GM12865 (cell line): ENCODE data around the gene CCL4L2.
A peak's percentile ranks its signal among the peaks of the same experiment; 100 is the strongest.
"Not testable (repeated sequence)": the region's sequence is repeated elsewhere in the genome, so short reads cannot be mapped to it uniquely, and the experiment has no call there.

ENCODE experiments used
- DNase-seq: peaks from one replicate; pipeline ENCODE4 v3.0.0; 2010; ENCODE audit warnings: low read depth
- H3K4me3 ChIP-seq: 2 replicates; pipeline ENCODE4 v1.5.1; 2011; ENCODE audit warnings: mild to moderate bottlenecking, low read depth, low read length, control low read depth
- TF ChIP-seq, protein P1 (sequence below): IDR thresholded peaks from 2 replicates; pipeline ENCODE4 v1.5.1; 2011; ENCODE audit warnings: low read length, control low read depth, low read depth, inconsistent platforms; ENCODE audit not compliant: insufficient read depth; ENCODE audit errors: missing control alignments

The CCL4L2 gene

DNA sequence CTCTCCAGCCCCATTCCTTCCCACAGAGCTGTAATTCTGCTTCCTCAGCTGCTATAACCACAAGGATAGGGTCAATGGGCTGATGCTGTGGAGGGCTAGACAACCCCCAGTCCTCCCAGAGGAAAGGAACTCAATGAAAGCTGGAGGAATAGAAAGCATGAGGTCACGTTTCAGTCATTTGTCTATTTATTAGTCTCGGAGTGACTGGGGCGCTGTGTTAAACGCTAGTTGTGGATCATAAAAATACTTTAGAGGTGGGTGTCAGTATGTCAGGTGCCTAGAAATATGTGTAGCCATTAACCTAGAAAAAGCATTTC, 13.5 kb upstream of the CCL4L2 start:
- peak overlapping the region; percentile 30 for H3K4me3 ChIP-seq
- peak; percentile 81 for DNase-seq
- TF ChIP-seq, protein P1, sequence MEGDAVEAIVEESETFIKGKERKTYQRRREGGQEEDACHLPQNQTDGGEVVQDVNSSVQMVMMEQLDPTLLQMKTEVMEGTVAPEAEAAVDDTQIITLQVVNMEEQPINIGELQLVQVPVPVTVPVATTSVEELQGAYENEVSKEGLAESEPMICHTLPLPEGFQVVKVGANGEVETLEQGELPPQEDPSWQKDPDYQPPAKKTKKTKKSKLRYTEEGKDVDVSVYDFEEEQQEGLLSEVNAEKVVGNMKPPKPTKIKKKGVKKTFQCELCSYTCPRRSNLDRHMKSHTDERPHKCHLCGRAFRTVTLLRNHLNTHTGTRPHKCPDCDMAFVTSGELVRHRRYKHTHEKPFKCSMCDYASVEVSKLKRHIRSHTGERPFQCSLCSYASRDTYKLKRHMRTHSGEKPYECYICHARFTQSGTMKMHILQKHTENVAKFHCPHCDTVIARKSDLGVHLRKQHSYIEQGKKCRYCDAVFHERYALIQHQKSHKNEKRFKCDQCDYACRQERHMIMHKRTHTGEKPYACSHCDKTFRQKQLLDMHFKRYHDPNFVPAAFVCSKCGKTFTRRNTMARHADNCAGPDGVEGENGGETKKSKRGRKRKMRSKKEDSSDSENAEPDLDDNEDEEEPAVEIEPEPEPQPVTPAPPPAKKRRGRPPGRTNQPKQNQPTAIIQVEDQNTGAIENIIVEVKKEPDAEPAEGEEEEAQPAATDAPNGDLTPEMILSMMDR, result no peak

DNA sequence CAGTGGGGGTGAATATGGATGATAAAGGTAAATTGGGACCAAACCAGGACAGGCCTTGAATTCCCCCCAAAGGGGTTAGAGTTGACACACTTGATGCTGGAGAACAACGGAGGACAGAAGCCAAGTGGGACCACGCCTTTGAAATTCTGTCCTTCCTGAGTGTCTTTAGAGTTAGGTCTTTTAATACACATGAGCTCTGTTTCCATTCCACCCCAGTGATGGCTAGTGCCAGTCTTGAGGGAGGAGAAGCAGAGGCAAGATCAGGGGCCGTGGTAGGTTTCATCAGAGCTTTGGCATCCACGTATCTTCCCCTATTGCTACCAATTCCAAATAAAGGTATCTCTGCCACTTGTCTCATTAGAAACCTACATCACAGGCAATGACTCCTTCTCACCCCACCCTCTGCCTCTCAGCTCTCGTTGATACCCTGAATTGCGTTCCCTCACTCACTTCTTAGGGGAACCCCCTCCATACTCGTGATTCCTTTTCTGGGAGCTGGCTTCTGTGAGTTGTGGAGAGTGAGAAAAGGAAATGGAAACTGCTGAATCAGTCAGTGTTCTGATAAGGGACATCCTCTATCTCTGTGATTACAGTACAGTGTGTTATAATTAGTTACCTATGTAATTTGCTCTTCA, 11.9 kb upstream of the CCL4L2 start:
- DNase-seq, result peak; percentile 78
- no peak overlapping the region for H3K4me3 ChIP-seq
- TF ChIP-seq, protein P1, result no peak

DNA sequence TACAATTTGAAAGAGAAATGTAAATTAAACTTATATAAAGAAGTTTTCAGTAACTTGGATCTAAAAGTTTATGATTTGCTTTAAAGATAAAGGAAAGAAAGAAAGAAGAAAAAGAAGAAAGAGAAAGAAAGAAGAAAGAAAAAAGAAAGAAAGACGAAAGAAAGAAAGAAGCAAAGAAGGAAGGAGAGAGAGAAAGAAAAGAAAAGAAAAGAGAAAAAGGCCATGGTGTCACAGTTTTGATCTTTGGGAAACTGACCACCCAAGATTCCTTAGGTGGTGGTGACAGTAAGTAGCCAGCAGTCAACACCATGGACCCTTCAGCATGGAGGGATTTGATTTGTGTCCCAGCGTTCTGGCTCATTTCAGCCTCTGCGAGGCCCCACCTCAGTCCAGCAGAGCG, 9.8 kb upstream of the CCL4L2 start:
- DNase-seq, H3K4me3 ChIP-seq: not testable (repeated sequence)

DNA sequence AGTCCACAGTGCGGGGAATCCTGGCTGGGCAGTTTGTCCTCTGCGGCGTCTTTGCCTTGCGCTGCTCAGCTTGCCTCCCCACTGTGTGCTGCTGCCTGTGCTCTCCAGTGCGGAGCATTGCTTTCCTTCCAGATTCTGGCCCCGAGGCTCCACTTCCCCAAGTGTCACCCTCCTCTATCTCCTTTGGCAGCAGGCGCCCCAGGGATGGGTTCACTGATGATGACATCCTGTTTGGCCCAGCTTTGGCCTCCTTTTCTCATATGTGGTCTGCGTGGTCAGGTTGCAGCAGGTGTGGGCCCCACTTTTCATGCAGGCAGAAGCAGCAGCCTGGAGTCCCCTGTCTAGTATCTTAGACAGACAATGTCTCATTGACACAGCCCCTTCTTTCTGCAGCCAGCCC, 9.4 kb upstream of the CCL4L2 start:
- not testable (repeated sequence) for H3K4me3 ChIP-seq

DNA sequence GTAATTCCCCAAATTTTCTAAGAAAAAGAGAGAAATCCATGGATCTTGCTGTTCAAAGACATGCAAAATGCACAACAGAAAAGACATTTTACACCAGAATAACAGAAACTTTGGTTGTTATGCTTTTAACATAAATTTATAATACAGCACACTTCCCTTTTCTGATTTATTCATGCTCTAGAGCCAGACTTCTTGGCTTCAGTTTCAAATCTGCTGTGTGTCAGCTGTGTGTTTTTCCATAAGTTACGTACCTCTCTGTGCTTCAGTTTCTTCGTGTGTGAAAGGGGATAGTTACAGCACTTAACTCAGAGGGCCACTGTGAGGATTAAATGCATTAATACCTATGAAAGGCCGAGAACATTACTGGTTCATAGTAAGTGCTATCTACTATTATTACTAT, 7.5 kb upstream of the CCL4L2 start:
- H3K4me3 ChIP-seq, result no peak overlapping the region
- DNase-seq, result no peak
- TF ChIP-seq, protein P1, result no peak

More for the DNA sequence above, 9.4 kb upstream of the CCL4L2 start:
- peak; percentile 79 for DNase-seq

DNA sequence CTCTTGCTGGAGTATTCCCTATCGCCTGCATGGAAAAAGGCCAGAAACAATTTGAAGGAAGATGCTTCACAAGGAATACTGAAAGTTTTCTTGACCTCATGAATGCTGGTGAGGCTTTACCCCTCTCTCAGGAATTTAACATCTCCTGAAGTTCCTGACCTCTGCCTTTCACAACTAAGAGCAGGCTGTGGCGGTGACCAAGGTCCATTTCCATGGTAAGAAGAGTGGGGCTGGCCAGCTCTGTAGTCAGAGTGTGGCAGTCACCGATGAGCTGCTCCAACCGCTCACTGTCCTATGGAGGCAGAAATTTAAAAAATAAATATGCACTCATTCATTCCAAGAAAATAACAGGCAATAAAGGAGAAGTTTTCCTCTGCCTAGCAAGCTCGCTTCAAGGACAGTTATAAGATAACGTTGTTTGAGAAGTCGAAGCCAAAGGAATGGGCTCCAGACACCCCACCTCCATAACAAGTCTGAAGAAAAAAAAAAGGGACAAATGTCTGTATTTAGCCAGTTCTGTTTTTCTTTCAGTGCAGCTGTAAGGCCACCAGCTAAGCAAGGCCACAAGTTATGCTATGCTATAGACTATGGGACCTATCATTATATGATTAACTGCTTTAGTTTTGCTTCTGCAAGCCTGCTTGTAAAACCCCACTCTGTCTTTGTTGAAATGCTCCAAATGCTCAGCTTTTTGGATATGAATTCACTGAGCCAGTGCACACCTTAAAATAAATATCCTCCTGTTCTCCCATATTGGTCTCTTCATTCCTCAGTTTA, 6.0 kb upstream of the CCL4L2 start:
- no peak overlapping the region for H3K4me3 ChIP-seq
- TF ChIP-seq, protein P1, result no peak
- DNase-seq, result no peak

DNA sequence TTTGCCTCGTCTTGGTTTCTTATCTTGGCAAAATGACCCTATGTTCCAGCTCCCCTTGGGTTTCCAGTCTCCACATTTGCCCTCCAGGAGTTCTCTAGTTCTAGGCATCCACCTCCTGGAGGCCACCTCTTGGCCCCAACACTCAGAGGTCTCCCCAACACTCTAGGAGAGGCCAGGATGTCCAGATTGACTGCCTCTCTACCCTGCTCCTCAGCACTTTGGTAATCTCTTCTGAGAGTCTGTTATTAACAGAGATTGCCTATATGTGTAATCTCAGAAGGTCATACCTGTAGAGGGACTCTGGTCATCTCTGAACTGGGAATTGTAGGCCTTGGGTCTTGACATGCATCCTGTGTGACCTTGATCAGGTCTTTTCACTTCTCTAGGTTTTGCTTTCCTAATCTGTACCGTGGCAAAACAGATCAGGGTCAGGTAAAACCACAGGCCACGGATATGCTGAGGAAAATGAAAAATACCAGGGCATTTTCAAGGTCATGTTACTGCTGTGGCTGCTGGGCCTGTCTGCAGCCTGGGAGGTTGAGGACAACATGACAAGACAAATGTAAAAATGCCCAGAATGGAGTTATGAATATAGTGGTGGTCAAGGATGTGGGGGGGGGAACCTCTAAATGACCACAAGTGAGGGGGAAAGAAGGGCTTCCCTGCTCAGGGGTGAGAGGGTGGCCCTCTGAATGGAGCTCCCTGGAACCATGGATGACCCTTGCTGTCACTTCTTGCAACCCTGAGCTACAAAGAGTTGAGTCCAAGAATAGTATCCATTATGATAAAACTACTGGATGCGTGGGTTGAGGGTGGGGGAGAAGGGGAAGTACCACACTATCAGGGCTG, 5.0 kb upstream of the CCL4L2 start:
- peak; percentile 83 for DNase-seq
- H3K4me3 ChIP-seq, result no peak overlapping the region
- TF ChIP-seq, protein P1, result no peak

DNA sequence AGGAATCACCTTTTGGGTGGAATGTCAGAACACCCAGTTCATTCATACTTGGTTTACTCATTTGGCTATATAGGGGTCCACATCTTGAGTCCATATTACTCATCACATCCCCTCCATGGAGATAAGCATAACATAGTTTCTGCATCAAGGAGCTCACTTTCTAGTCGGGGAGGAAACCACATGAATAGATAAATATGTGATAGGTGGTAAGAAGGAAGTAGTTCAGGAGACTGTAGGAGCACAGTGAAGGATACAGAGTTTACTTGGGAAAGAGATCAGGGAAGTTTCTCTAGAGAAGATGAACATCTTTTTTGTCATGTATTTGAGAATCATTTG, 4.4 kb upstream of the CCL4L2 start:
- not testable (repeated sequence) for H3K4me3 ChIP-seq
- DNase-seq, result peak; percentile 68

DNA sequence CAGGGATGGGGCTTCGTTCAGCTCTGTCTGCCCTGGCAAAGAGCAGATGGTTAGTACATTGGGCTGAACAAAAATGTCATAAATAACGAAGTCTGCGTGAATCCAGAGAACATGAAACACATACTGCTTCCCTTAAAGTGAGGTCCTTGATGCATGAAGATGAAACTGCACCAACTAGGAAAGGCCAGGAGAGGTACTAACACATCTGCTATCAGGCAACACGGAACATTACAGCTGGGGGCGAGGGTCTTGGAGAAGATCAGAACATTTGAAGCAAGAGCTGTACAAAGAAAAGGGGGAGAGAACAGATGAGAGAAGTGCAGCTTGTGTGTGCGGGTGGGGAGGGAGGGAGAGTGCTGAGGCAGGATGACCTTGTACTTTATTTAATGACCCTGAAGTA, 3.5 kb upstream of the CCL4L2 start:
- not testable (repeated sequence) for DNase-seq, H3K4me3 ChIP-seq
